CD4-positive, alpha-beta T cell treated with Interleukin-1 beta for 1 hour (primary cell): ENCODE data around the gene VPS26C.
"Not testable (repeated sequence)": the region's sequence is repeated elsewhere in the genome, so short reads cannot be mapped to it uniquely, and the experiment has no call there.

Source experiments
- DNase-seq, 2 donors: peaks; one replicate each; pipeline ENCODE4 v3.0.0-alpha.2; 2020 to 2022

VPS26C gene

GRCh38 chr21:37267269-37268185 is at the start of gene VPS26C:
Gene VPS26C (minus strand): TSS chr21:37267334. CDS start chr21:37267294, 40 bp downstream.
- DNase-seq, result peak; percentile 99

DNA sequence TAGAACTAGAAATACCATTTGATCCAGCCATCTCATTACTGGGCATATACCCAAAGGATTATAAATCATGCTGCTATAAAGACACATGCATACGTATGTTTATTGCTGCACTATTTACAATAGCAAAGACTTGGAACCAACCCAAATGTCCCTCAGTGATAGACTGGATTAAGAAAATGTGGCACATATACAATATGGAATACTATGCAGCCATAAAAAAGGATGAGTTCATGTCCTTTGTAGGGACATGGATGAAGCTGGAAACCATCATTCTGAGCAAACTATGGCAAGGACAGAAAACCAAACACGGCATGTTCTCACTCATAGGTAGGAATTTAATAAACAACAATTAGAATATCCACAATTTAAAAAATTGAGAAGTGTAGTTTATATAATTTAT is 48.9 kb upstream of the VPS26C start:
- DNase-seq, result not testable (repeated sequence)

DNA sequence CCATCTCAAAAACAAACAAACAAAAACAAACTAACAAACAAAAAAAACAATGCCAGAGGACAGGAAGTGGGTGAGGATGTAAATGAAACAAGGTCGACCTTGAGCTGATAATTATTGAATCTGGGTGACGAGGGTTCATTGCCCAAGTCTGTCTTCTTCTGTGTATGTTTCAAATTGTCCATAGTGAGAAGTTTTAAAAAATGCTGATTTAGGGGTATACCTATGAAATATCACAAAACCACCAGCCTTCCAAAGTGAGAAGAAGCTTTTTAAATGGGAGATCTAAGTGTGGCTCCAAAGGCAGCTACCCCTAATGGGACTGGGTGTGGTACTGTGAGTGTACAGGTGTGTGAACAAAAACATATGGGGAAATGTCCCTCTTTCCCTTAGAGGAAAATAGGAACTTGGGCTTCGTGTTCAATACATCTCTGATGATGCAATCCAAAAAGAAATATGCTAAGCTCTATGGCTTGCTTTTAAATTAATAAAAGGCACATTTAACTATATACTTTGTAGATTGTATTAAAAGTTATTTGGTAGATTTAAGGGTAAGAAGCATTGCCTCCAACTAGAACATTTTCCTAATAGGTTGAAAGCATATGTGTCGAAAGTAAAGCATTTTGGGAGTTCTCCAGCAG is 33.1 kb upstream of the VPS26C start:
- DNase-seq, result no peak

- DNase-seq, result no peak
Observed at GRCh38 chr21:37297364-37297763, 30.2 kb upstream of the VPS26C start.

GRCh38 chr21:37294679-37295078 is 27.5 kb upstream of the VPS26C start:
- DNase-seq, result no peak

DNA sequence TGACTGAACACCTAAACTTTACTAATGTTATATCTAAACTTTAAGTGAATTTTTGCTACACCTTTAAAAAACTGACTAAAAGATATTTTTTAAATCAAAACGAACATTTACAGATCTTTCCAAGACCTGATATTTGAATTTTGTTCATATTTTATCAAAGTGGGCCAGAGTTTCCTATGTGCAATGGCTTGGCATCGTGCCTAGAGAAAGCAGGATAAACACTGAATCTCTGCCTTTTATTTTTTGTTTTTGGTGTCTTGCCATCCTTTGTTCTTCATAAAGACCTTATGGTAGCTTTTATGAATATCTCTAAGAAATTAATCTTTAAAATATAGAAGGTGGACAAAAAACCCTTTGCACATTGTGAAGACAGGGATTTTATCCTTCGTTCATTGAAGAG is 25.8 kb upstream of the VPS26C start:
- no peak for DNase-seq

DNA sequence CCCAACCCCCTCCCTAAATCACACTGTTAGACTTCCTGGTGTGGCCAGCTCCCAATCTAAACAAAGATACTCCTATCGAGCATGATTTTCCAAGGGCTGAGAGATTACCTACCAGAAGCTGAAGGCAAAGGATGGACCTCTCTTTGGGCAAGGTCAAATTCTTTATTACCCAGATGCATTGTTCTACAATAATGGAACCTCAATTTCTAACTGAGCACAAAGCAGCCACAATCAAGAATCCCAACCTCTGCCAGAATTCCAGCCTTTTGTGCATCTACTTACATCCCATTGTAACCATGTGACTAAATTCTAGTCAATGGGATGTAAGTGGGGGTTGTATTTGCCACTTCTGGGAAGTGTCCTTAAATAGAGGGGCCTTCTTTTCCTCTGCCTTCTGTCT is 24.9 kb upstream of the VPS26C start:
- no peak for DNase-seq

- DNase-seq, result not testable (repeated sequence)
Observed at GRCh38 chr21:37283191-37283710, 16.1 kb upstream of the VPS26C start.

- DNase-seq, result peak; percentile 26 to 38
Observed at GRCh38 chr21:37282602-37283001, 15.5 kb upstream of the VPS26C start.

DNA sequence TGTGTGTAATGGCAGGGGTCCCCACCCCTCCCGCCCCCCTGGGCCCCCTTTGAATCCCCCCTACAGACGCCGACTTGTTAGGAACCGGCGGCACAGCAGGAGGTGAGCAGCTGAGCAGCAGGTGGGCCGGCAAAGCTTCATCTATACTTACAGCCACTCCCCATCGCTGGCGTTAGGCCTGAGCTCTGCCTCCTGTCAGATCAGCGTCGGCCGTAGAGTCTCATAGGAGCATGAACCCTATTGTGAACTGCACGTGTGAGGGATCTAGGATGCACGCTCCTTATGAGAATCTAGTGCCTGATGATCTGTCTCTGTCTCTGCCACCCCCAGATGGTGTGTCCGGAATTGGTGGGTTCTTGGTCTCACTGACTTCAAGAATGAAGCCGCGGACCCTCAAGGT is 14.9 kb upstream of the VPS26C start:
- DNase-seq, result peak; percentile 6 to 9

DNA sequence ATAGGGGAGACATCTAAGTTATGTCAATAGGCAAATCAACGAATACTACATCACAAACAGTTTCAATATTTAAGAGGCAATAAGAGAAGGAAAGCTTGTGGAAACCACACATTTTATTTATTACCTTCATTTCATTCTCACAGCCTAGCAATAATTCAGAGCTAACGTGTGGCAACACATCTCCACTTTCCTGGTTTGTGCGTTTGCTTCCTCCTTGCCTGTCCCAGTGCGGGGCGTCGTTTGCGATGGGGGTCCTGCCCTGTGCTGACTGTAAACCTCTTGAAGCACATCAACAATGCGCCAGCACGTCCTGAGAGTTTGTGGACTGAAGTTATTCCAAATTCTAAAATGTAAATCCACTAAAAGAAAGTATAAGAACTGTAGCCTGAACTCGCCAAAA is 14.4 kb upstream of the VPS26C start:
- DNase-seq, result no peak

DNA sequence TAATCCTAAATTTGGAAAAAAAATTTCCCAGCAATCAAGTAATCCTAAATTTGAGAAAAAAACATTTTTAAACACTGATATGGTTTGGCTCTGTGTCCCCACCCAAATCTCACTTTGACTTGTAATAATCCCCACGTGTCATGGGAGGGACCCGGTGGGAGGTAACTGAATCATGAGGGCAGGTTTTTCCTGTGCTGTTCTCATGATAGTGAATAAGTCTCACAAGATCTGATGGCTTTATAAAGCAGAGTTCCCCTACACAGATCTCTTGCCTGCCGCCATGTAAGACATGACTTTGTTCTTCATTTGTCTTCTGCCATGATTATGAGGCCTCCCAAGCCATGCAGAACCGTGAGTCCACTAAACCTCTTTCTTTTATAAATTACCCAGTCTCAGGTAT is 12.1 kb upstream of the VPS26C start:
- DNase-seq, result not testable (repeated sequence)

DNA sequence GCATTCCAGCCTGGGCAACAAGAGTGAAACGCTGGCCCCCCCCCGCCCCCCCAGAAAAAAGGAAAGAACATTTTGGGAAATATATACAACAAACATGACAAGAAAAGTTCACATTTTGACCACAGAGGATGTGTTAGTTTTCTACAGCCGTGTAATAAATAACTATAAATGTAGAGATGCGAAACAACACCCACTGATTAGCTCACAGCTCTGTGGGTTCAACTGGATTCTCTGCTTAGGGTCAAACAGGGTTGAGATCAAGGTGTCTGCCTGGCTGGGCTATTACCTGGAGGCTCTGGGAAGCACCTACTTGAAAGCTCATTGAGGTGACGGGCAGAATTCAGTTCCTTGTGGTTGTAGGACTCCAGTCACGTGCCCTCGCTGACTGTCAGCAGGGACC is 11.1 kb upstream of the VPS26C start:
- DNase-seq, result no peak

DNA sequence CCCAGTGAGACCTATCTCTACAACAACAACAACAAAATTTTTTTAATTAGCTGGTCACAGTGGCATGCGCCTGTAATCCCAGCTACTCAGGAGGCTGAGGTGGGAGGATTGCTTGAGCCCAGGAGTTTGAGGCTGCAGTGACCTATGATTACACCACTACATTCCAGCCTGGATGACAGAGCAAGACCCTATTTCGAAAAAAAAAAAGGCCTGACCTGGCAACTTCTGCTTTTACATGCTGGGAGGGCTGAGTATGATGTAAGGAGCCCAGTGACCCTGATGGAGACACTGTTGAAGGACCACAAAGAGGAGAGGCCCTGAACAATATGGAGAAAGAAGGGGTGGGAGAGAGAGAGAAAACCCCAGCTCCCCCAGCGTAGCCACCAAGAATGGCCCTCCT is 9.2 kb upstream of the VPS26C start:
- no peak for DNase-seq

GRCh38 chr21:37273911-37274690 is 7.0 kb upstream of the VPS26C start:
- DNase-seq, result no peak

GRCh38 chr21:37273440-37273839 is 6.3 kb upstream of the VPS26C start:
- no peak for DNase-seq

- no peak for DNase-seq
Observed at GRCh38 chr21:37272897-37273296, 5.8 kb upstream of the VPS26C start.

- no peak for DNase-seq
Observed at GRCh38 chr21:37270576-37271365, 3.6 kb upstream of the VPS26C start.

DNA sequence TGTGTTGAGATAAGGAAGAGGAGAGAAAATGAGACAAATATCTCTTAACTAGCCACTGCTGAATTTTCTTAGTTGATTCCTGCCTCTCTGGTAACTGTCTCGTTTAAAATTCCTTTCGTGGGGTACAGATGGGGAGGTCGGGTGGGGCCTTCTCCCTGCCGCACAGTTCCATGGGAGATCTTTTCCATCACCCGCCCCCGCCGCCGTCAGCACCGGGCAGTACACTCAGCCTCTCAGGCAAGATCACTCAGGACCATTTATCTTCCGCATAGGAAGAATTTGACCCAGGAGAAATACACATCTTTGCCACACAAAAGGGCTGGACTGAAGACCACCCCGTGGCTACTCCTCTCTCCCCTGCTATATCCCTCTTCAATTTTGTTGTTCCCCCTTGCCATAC is 2.3 kb upstream of the VPS26C start:
- DNase-seq, result no peak

GRCh38 chr21:37268186-37268503 is 1.0 kb upstream of the VPS26C start:
- no peak for DNase-seq

DNA sequence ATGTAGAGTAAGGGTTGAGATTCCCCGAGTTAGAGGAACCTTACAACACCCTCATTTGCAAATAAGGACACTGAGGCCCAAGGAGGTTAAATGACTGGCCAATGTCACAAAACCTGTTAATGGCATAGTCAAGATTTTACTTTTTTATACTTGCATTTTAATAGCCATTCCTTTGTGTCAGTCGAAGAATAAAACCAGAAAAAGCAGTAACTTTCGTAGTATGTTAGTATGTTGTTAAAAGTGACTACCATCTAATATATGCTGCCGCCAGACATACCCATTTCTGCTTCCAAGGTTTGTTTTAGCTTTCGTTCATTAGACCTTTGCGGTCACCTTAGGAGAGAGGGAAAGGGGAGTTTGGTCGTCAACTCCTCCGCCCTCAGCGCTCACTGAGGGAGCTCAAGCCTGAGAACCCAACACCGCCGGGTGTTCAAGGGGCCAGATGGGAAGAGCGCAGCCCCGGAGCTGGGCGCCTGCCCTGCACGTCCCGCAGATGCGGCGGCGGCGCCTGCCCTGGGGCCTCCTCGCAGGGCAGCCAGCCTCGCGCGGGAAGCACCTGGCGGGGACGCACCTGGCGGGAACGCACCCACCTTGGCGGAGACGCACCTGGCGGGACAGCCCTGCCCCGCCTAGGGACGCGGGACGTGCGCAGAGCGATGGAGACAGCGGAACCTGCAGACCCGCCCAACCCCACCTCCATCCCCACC is 466 bp downstream of the VPS26C start:
- no peak for DNase-seq

- DNase-seq, result no peak
Observed at GRCh38 chr21:37264808-37265207, 2.3 kb downstream of the VPS26C start.
